HG03139 (cell line): ENCODE results near the gene ZNG1F.
"Not testable (repeated sequence)": the region's sequence is repeated elsewhere in the genome, so short reads cannot be mapped to it uniquely, and the experiment has no call there.

Experiments
- ATAC-seq: cut with Tn5 transposase; IDR thresholded peaks from one replicate; pipeline ENCODE4 v1.9.1; 2021; ENCODE audit not compliant: unreplicated experiment

The ZNG1F gene

DNA sequence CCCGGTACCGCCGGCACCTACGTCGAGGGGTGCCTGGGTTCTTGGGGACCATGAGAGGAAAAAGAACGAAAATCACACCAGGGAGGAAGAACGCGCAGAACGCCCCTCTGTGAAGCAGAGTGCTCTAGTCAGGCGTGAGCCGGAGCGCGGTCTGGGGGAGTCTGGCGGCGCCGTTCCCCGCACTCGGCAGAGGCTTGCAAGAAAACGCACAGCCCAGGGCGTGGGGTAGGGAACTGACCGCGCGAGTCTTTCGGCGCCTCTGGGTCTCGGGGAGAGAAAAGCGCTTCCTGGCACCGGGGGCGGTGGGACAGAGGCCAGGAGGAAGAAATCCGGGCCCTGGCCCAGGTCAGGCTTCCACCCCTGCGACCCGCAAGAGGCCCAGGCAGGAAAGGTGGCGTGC is 65.3 kb downstream of the ZNG1F start:
- not testable (repeated sequence) for ATAC-seq

DNA sequence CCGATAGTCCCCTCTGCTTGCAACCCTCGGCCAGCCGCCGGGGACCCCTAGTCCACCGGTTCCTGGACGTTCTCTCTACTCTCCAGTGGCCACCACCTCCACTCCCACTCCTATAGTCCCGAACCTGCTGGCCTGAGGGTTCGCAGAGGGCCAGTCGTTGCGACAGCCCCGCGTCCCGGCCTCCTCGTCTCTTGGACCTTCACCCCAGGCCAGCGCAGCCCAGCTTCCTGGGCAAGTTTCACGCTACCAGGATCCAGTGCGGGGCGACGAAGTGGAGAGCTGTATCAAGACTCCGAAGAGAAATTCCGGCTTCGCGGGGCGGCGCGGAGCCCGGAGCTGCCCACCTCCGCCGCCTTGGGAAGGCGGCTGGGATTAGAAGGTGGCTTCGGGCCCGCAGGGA is 65.7 kb downstream of the ZNG1F start:
- not testable (repeated sequence) for ATAC-seq

GRCh38 chr9:41120696-41121095 is 68.4 kb downstream of the ZNG1F start:
- not testable (repeated sequence) for ATAC-seq

GRCh38 chr9:41119719-41120118 is 69.4 kb downstream of the ZNG1F start:
- ATAC-seq: not testable (repeated sequence)

GRCh38 chr9:41119311-41119710 is 69.8 kb downstream of the ZNG1F start:
- ATAC-seq: not testable (repeated sequence)

DNA sequence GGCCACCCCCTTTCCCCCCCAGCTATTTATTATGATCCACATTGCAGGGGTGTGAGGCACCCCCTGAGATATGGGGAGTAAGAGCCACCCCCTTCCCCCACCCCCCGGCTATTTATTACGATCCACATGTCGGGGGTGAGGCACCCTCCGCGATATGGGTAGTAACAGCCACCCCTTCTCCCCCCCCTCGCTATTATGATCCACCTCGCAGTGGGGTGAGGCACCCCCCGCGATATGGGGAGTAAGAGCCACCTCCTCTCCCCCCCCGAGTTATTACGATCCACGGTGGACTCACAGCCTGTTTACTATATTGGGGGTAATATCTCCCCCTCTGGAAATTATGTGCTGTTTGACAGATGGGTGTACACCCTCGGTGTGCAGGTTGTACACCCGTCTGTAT is 75.8 kb downstream of the ZNG1F start:
- ATAC-seq: not testable (repeated sequence)

GRCh38 chr9:41111414-41111813 is 77.7 kb downstream of the ZNG1F start:
- not testable (repeated sequence) for ATAC-seq

DNA sequence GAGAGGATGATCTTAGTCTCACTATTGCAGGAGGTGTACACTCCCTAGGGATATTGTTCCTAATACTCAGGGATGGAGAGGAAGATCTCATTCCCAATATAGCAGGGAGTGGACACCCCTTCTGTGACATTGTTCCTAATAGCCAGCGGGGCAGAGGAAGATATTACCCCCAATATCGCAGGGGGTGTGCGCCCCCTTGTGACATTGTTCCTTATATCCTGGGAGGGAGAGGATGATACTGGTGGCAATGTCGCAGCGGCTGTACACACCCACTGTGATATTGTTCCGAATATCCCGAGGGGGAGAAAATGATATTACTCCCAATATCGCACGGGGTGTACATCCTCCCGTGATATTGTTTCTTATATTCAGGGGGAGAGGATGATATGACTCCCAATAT is 78.2 kb downstream of the ZNG1F start:
- ATAC-seq: not testable (repeated sequence)

DNA sequence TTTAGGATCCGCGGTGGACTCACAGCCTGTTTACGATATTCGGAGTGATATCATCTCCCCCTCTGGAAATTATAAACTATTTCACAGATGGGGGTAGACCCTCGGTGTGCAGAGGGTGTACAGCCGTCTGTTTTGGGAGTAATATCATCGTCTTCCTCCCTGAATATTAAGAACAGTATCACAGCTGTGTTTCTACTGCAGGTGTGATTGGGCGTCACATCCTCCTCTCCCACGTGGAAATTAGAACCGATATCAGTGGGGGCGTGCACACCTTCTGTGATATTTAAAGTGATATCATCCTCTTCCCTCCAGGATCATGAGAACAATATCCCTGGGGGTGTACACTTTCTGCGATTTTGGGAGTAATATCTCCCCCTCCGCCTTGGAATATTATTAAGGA is 79.9 kb downstream of the ZNG1F start:
- ATAC-seq: not testable (repeated sequence)

DNA sequence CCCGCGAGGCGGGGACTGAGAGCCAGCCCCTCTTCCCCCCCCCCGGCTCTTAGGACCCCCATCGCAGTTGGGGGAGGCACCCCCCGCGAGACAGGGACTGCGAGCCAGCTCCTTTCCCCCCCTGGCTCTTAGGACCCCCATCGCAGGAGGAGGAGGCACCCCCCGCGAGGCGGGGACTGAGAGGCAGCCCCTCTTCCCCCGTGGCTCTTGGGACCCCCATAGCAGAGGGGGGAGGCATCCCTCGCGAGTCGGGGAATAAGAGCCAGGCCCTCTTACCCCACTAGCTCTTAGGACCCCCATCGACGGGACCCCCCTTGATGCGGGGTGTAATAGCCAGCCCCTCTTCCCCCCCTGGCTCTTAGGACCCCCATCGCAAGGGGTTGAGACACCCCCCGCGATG is 80.3 kb downstream of the ZNG1F start:
- ATAC-seq: not testable (repeated sequence)

DNA sequence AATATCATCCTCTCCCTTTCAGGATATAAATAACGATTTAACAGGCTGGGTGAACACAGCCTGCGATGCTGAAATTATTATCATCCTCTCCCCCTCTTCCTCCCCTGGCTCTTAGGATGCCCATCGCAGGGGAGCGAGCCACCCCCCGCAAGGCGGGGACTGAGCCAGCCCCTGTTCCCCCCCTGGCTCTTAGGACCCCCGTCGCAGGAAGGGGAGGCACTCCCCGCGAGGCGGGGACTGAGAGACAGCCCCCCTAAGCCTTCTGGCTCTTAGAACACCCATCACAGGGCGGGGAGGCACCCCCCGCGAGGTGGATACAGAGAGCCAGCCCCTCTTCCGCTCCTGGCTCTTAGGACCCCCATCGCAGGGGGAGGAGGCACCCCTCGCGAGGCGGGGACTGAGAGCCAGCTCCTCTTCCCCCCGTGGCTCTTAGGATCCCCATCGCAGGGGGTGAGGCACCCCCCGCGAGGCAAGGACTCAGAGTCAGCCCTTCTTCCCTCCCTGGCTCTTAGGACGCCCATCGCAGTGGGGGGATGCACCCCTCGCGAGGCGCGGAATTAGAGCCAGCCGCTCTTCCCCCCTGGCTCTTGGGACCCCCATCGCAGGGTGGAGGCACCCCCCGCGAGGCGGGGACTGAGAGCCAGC is 82.5 kb downstream of the ZNG1F start:
- ATAC-seq: not testable (repeated sequence)

DNA sequence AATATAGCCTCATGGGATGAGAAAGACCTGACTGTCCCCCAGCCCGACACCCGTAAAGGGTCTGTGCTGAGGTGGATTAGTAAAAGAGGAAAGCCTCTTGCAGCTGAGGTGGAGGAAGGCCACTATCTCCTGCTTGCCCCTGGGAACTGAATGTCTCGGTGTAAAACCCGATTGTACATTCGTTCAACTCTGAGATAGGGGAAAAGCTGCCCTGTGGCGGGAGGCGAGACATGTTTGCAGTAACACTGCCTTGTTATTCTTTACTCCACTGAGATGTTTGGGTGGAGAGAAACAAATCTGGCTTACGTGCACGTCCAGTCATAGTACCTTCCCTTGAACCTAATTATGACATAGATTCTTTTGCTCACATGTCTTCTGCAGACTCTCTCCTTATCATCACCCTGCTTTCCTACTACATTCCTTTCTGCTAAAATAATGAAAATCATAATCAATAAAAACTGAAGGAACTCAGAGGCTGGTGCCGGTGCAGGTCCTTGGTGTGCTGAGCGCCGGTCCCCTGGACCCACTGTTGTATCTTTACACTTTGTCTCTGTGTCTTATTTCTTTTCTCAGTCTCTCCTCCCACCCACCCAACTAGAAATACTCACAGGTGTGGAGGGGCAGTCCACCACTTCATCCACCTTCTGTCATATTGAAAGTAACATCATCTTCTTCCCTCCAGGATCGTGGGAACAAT is 83.4 kb downstream of the ZNG1F start:
- not testable (repeated sequence) for ATAC-seq

DNA sequence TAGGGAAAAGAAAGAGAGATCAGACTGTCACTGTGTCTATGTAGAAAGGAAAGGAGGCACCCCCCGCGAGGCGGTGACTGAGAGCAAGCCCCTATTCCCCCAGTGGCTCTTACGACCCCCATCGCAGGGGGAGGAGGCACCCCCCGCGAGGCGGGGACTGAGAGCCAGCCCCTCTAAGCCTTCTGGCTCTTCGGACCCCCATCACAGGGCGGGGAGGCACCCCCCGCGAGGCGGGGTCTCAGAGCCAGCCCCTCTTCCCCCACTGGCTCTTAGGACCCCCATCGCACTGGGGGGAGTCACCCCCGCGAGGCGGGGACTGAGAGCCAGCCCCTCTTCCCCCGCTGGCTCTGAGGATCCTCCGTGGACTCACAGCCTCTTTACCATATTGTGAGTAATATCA is 84.6 kb downstream of the ZNG1F start:
- not testable (repeated sequence) for ATAC-seq

DNA sequence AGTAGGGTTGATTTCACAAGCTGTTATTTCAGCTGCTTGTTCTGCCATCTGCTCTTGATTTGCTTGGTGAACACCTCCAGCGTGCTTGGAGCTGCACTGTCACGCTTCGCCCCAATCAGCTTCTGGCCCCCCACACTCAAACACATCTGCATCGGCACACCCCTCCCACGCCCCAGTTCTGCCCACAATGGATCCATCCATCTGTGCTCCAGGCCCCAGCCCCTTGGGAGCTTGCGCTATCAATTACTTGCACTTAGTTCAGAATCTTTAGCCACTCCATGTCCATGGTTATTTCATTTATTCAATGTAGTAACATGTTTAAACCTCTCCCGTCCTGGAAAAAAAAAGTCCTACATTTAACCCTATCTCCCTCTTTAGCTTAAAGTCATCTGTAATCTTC is 88.6 kb downstream of the ZNG1F start:
- not testable (repeated sequence) for ATAC-seq

DNA sequence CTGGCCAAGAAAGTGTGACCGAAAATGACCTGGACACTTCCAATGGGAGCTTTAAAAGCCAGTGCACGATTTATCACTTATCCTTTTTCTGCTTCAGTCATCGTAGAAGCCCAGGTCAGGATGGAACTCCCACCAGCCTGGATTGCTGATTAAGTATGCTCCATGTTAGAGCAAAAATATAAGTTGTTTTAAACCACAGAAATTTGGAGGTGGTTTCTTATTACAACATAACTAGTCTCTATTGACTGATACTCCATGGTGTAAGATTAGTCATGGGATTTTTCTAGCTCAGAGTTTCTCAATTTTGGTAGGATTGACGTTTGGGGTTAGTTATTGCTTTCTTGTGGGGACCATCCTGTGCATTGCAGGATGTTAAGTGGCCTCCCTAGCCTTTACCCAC is 90.4 kb downstream of the ZNG1F start:
- not testable (repeated sequence) for ATAC-seq

- not testable (repeated sequence) for ATAC-seq
These were observed 94.1 kb downstream of the ZNG1F start for GRCh38 chr9:41095060-41095459.

DNA sequence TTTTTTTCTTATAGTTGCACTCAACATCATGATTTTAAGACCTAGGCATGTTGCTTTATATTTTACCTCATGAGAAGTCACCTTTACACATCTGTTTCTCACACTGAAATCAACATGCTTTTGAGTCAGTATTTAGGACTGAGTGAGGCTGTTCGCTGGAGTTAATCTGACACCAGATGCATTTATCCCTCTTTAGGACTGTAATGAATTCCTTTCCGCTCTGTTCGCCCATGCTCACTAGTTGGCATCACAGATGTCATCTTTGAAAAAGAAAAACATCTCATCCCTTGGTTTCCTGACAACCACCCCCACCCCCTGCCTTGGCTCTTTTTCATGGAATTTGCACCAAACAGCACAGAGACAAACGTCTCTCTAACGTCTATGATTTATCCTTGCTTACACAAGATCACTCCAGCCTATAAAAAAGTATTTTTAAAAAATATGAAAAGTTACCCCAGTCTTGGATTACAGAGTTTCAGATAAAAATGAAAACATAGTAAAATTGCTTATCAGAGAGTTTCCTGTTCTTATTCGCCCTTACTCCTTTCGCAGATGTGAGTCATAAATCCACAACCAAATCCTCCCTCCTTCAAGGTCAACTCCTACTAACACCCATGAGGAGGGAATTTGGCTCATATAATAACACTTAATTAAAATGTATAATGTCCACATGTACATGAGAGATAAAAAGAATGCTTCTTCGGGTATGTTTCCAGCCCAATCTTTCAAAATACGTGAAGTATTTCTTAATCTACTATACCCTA is 94.9 kb downstream of the ZNG1F start:
- ATAC-seq: not testable (repeated sequence)

GRCh38 chr9:41090922-41091321 is 98.2 kb downstream of the ZNG1F start:
- not testable (repeated sequence) for ATAC-seq

DNA sequence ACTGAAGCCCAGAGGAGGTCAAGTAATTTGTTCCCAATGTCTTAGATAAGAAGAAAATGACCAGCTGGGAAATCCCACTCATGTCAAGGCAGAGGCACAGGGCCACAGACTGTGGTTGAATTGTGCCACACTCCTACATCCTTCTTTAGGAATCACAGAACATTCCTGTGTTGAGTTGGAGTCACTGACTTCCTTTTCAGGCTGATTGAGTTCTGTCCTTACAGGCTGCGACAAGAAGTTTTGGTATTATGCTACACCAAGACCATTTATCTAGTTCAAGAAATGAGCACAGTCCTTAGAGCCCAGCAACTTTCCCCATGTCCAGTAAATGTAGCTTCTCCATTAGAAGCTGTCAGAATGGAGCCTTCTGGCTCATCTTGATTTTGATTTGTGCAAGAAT is 98.7 kb downstream of the ZNG1F start:
- ATAC-seq: not testable (repeated sequence)

DNA sequence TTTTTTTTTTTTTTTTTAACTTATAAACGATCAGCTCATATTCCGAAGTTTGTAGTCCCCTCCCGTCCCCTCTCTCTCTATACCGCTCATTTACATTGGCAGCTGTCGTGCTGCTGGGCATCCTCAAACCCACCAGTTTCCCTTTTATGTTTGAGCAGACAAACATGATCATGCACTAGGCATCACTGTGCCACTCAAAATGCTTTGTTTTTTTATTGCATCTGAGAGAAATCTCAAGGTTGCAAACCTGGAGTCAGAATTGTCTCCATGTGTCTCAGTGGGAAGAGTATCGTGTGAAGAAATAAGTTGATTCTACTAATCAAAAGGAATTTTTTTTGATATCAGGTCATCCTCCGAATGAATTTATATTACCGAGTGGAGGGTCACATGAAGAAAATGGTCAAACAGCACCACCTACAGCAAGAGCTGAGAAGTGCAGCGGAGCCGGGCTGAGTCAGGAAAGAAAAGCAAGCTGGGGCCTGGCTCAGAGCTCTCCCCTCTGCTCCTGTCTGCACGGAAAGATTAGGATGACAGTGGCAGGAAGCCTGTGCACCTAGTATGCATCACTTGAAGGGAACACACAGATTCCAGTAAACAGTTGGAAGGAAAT is 100.6 kb downstream of the ZNG1F start:
- not testable (repeated sequence) for ATAC-seq

DNA sequence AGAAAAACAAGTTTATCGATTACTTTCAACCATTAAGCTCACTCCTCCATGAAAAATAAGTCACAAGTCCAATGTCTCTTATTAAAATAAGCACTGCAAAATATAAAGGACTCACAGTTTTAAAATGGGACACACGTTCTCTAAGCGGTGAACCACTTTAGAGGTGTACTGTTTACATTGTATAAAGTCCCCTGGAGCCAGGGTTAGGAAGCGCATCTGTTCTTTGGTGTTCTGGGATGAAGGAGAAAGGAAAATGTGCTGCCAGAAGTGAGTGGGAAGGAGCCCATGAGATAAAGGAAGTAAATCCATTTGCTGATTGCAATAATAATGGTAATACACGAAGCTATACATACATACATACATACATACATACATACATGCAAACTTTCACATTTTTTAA is 101.2 kb downstream of the ZNG1F start:
- not testable (repeated sequence) for ATAC-seq
